Stimulated activated CD8-positive, alpha-beta memory T cell treated with anti-CD3 and anti-CD28 coated beads, Interleukin-12 subunit alpha, Interleukin-12 subunit beta, amount 100 ng/mL, for 24 hours (primary cell): ENCODE data around the gene IGSF11.
"Not testable (repeated sequence)": the region's sequence is repeated elsewhere in the genome, so short reads cannot be mapped to it uniquely, and the experiment has no call there.

Experiments used
- DNase-seq: peaks from one replicate; pipeline ENCODE4 v3.0.0-alpha.2; 2020; ENCODE audit errors: extremely low read depth

Gene IGSF11

DNA sequence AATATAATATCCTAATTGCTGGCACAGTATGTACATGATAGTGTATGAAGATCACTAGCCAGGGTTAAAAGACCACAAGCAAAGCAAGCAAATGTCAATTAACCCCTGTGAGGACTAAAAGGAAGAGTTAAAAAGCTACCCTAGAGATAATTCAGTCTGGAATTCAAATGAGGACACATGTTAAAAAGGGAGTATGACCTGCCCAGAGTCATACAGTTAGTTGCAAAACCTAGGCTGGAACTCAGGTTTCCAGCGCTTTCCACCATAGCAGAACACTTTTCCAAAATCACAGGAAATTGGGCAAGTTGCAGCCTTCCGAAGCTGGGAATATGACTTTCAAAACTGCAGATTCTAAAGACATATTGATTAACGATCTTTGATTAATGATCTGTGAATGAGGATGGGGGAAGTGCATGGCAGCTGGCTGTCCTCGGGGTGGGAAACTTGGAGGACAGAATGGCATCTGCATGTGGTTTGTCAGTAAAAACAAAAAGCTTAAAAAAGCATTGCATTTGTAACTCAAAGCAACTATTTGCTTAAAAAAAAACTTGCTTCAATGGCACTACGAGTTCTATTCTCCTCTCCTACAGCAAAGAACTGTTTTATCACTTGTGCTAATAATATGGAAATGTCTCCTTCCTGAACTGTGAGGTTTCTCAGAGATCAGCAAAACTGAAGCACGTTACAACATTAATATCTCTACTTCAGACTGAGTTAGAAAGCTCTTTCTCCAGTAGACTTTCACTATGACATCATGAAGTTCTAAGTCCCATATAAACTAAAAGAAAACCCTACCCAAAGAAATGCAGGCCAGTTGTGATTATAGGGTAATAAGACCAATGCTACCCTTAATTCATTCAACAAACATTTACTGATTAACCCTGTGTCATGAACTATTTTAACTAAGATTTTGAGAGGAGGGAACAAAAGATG lies 46.2 kb downstream of the IGSF11 start:
- DNase-seq = no peak

DNA sequence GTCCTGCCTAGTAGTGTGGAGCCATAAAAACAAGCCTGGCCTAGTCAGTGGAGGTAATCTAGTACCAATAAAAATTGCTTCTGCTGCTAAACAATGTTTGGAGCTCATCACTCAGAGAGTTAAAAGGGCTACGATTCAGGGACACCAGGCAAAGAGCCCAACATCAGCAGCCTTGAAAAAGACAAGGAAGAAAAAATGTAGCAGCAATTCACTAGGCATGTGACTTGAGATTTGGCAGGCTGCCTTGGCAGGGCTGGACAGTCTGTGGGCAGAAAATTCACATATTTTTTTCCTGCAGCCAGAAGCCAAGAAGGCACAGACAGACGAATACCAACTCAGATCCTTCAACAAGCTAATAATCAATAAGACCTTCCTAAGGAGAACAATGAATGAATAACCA lies 47.2 kb downstream of the IGSF11 start:
- no peak for DNase-seq

DNA sequence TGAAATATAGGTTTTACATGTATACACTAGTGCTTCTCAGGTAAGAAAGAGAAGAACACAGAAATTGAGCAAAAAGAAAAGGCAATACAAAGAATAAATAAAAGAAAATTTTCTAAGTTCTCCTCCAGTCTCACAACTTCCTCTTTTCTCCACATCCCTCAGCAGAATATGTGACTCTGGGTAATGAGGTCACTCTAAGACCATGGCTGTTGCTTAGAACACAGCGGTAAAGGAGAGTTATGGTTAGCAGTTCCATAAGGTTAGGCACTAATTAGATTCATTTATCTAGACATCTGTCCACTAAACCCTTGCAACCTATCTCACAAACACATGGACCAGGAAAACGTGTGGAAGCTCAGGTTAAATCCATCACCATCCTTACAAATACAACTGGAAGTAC lies 47.9 kb downstream of the IGSF11 start:
- no peak for DNase-seq

DNA sequence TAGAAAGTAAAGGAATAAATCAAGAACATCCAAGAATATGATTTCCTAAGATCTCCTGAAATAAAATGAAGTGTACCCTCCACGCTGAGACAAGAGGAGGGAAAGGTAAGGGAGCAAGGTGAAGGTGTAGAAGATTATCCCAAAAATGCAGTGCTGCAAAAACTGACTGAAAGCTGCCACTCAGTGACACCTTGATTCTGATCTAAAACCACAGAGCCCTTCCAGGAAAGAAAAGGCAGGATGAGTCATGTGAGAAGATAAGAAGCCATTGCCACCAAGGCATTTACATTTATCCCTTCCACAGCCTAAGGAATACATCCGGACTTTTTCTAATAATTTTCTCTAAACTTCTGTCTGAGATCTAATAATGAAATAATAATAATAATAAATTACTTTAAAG lies 49.9 kb downstream of the IGSF11 start:
- no peak for DNase-seq

DNA sequence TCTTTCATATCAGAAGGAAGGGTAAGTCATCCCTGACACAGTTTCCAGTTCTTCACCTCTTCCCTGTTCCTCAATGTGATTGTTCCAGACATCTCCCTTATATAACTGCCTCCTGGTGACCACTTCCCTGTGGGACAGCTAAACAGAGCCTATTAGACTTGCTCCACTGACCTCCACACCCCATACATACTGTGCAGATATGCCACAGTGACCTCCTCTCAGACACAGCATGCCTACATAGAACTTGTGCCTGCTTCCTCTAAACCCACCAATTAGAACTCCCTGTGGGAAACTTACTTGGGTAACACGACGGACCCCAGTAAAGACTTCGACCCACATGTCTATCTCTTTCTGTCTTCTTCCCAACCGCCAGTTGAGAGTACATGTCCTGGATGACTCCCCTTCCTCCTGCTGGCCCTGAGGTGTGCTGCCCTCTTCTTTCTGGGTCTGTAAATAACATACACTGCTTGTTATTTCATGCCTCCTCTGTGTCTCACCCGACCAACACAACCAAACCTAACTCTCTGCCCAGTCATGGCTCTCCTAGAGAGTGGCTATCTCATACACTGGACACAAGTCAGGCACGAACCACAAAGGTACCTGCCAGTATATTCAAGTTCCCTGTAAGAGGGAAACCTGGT lies 53.0 kb downstream of the IGSF11 start:
- no peak for DNase-seq

DNA sequence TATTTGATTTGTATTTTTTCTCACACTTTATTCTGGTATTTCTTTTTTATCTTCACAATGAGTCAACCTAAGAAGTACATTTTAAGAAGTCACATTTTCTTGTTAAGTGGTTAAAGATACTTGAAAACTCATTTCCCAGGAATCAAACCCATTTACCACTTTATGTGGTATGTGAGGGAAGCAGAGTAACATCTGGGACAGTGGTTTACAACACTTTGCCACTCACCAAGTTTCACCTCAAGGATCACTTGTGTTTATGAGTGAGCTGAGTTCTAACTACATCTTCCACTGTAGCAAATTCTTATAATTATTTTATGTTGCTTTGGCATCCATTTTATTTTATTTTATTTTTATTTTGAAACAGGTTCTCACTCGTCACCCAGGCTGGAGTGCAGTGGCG lies 53.8 kb downstream of the IGSF11 start:
- no peak for DNase-seq

DNA sequence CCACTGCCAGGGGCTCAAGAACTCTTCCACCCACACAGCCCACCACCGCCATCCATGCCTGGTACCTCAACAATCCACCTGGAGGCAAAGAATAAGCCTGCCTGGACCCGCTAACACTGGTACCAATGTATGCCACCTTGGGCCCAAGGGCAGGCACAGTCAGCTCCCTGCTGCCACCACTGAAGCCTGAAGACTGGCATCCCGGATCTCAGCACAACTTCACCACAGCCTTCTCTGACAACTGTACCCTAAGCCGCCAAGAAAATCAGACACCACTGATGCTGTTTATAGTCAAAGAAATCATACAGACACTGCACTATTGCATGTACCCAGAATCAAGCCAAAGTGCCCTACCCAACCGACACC lies 56.3 kb downstream of the IGSF11 start:
- no peak for DNase-seq

DNA sequence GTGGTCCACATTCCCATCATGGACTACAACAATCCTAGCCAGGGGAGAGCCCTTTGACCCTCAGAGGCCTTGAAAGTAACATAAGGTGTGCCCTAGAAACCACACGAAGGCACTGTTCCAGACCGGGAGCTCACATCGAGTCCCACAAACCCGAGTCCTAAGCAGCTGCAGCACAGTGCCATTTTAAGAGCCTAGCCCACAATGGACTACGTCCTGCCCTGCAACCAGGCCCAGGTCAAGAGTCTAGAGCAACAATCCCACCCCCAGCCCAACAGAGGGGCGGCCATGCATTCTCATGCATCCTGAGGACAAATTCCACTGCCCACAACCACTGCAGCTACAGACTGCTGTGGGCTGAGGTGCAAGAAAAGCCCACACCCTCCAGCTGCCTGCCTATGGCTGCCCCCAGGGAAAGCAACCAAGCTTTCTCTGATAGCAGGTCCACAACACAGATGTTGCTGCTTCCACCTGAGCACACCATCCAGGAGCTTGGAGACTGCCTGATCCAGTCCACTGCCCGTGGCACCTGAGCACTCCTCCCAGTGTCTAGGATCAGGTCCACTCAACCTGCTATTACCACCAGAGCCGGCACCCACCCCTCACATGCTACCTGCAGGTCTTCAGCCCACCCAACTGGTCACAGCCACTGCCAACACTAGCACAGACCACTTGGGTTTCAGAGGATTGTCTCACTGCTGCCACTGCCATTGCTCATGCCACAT lies 56.8 kb downstream of the IGSF11 start:
- DNase-seq = no peak

DNA sequence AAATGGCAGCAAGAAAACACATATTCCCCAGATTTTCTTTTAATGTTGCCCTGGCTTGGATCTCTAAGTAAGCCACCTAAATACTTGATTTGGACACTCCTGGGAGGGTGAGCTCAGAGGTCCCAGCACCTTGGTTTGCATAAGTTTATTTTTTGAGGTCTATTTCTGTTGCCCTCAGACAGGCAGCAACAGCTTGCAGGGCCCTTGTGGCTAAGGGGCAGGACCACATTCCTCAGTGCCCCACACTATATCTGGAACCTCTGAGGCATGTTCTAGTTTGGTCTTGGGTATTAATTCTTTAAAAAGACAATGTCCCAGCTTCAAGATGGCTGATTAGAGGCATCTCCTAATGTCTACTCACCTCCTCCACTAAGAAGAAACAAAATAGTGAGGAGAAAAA lies 57.5 kb downstream of the IGSF11 start:
- DNase-seq = no peak

DNA sequence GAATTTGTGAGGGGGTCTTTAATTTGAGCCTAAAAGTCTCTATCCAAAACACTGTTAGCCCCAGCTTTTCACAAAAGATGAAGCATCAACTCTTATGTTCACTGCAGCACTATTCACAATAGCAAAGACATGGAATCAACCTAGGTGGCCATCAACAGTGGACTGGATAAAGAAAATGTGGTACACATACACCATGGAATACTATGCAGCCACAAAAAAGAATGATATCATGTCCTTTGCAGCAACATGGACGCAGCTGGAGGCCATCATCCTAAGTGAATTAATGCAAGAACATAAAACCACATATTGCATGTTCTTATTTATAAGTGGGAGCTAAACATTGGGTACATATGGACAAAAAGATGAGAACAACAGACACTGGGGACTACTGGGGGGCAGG lies 59.2 kb downstream of the IGSF11 start:
- DNase-seq = not testable (repeated sequence)

DNA sequence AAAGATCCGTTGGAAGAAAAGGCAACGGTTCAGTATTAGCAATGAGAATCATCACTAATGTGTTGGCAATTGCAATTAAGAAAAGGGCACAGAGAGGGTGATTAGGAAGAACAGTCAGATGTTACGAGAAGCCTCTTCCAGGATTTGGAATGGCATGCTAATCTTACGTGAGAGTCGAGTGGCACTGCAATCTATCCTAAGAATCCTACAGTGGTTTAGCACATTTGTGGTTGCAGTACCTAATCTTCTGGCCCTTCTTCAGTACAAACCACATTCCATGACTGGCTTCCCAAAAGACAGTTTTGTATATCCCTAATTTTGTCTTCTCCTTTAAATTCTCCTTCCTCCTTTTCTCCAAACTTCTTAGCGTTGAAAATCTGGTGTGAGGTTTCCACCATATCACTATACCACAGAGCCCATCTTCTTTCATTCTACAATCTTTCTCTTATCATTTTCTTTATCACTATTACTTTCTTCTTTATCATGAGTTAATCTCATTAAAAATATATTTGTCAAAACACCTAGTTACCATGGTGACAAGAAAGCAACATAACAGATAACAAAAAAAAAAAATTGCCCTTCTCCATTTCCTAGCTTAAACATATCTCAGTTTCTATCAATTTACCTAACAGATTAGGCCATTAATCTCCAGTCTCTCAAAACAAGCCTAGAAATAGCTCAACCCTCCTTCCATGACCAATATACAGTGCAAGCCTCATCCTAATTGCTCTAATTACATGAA lies 60.1 kb downstream of the IGSF11 start:
- DNase-seq = no peak

DNA sequence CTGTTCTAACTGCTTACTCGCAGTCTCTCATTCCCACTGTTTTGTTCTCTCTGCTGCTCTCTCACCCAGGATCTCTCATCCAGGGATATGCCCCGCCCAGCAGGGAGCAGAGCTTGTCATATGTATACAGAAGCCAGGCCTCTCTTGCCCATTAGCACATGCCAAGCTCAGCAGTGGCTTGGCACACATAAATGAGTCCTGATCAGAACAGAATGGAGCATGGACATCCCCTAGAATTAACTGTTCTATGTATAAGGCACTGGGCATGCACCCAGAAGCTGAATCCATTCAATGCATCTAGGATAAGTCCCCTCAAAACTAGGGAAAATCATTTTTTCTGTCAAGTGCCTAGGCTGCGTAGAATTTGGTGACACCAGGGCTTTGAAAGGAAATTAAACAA lies 61.6 kb downstream of the IGSF11 start:
- DNase-seq = no peak

DNA sequence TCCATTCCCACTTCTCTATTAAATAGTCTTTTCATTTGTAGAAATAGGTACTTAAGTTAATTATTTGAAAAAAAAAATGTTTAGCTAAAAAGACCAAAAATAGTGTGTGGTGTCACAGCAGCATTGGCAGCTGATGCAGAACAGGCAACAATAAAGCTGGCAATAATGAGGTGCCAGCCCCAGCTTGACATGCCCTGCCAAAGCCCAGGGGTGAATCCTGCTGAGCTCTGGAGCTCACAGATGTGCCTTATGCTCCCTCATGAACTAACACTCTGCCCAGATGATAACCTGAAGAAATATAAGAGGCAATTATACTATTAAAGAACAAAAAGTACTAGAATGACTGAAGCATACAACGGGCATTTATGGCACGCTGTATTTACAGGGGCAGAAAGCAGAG lies 63.8 kb downstream of the IGSF11 start:
- DNase-seq = no peak

DNA sequence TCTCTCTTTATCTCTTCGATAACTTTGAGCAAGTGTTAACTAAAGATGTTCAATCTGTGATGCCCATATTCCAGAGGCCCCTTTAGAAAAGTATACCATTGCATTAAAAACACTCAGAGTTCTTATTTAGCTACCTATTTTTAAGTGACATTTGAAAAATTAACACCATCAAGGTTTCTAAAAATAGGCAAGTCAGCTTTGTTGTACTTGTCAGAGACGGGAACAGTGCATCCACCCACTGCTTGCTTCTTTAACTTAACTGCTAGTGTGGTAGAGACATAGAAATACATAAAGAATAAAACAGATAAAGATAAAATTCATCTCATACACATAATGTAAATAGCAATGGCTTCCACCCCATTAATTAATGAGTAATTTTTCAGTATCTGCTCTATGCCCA lies 66.0 kb downstream of the IGSF11 start:
- no peak for DNase-seq

DNA sequence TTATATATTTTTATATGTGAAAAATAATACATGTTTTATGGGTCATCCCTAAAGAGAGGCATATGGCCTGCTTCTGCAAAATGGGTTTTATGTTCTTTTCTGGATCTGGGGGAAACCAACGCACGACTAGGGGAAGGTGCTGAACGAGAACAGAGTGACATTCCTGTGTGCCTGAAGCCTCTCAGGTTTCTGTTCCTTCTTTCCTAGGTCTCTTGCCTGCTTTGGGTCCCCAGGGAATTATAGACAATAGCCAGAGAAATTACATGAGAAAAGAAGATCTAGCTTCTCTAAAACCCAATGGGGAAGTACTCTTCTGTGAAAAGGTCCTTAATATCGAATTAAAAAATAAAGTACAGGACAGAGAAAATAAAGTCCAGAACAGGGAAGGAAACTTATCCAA lies 66.5 kb downstream of the IGSF11 start:
- DNase-seq = no peak

DNA sequence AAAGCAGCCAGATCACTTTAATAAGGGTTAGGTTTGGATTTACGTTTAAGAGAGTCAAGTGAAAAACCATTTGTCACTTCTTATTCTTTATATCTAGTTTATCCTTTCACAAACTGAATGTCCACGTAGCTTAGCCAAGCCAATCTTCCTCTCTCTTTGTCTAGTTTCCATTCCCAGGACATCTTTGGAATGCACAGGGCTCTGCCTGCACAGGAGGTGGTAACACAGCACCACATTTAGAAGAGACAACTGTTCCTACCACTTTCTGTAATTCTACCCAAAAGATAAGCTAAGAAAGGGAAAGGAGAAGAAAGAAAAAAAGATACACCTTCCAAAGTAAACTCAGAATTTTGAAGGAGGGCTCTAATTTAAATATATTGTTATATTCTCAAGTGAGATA lies 67.9 kb downstream of the IGSF11 start:
- DNase-seq = no peak

DNA sequence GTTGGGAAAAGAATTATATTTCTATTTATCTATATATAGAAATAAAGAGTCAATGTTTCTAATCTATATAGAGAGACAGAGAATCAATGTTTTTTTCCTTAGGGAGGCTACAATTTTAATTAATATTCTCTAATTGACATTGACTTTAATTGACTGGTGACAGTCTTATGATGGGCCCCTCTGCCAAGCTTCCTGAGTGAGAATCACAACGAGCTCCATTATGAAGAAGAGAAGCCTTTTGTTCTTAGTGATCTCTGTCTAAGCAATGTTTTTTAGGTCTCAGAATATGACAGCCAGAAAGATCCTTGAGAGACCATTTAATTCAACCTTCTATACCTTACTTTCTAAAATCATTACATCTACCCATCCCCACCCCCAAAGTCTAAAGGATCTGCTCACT lies 70.9 kb downstream of the IGSF11 start:
- no peak for DNase-seq

DNA sequence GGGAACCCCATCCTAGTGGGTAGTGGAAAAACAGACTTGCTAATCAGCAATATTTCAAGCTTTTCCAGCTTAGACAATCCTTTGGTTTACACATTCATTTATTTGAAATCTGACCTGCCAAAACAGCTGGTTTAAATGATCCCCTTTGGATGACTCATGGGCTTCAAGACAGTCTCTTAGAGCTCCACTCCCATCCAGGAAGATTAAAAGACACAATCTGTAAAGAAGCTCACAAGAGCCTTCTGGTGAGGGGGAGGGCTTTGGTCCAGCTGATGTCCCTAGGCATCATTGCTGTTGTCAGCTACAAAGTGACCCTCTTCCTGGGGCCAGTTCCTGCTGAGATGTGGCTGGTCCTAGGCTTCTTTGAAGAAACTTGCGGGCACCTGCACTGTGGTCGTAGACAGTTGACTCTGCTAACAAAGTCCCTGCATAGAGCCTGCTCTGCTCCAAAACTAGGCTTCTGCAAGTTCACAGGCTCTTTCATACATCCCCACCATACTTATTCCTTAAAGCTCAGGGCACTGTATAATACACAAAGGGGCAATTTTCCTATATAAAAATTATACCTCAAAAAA lies 73.7 kb downstream of the IGSF11 start:
- DNase-seq = no peak

DNA sequence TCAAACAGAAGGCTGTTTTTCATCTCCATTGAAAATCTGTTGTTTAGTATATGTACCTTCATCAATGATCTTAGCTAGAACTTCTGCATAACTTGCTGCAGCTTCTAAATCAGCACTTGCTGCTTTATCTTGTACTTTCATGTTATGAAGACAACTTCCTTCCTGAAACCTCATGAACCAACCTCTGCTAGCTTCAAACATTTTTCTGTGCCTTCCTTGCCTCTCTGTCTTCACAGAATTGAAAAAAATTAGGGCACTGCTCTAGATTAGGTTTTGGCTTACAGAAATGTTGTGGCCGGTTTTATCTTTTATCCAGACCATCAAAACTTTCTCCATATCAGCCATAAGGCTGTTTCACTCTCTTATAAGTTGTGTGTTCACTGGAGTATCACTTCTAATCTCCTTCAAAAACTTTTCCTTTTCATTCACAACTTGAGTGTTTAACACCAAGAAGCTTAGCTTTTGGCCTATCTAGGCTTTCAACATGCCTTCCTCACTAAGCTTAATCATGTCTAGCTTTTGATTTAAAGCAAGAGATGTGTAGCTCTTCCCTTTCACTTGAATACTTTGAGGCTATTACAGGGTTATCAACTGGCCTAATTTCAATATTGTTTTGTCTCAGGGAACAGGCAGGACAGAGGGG lies 78.6 kb downstream of the IGSF11 start:
- no peak for DNase-seq

DNA sequence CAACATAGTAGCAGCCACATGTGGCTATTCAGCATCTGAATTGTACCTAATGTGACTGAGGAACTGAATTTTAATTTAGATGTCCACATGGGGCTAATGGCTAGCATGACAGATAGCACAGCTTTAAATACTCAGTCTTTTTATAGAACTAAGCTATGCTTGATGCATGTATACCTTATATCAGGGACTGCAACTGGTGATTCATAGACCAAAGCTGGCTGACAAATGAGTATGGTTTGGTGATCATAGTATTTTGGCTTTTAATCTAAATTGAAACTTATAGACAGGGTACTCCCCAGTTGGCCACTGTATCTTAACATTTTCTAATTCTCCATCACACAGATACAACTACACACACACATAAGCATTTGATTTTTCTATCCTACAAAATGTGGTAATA lies 83.6 kb downstream of the IGSF11 start:
- DNase-seq = no peak

DNA sequence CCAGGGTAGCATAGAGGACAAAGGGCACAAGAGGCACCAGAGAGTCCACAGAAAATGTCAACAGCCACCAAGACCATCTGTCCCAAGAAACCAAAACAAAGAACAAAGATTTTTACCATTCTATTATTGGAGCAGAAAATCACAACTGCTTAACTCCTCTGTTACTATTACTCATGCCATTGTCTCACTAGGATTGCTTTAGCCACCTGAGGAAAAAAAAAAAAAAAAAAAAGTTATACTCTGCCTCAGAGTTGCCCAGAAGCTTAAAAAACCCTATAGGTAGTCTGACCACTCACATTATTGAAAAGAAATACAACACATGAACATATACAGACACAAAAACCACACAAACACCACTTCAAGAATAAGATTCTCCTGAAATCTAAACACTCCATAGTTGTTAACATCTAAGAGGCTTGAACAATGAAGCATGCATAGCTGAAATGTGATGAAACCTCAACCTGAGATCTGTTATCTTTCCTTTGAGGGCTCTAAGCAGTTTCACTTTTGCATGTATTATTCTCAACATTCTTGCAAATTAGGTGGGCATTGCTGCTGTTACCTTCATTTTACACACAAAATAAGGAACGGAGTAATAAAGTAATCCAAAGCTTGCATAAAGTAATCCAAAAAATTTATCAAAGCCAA lies 85.4 kb downstream of the IGSF11 start:
- no peak for DNase-seq
